HG02973 (cell line): ENCODE measurements around the gene ABL1.
"Not testable (repeated sequence)": the region's sequence is repeated elsewhere in the genome, so short reads cannot be mapped to it uniquely, and the experiment has no call there.

Source experiments
- ATAC-seq: cut with Tn5 transposase; IDR thresholded peaks from one replicate; pipeline ENCODE4 v1.9.1; 2021; ENCODE audit warnings: moderate library complexity; ENCODE audit not compliant: unreplicated experiment

Gene ABL1

DNA sequence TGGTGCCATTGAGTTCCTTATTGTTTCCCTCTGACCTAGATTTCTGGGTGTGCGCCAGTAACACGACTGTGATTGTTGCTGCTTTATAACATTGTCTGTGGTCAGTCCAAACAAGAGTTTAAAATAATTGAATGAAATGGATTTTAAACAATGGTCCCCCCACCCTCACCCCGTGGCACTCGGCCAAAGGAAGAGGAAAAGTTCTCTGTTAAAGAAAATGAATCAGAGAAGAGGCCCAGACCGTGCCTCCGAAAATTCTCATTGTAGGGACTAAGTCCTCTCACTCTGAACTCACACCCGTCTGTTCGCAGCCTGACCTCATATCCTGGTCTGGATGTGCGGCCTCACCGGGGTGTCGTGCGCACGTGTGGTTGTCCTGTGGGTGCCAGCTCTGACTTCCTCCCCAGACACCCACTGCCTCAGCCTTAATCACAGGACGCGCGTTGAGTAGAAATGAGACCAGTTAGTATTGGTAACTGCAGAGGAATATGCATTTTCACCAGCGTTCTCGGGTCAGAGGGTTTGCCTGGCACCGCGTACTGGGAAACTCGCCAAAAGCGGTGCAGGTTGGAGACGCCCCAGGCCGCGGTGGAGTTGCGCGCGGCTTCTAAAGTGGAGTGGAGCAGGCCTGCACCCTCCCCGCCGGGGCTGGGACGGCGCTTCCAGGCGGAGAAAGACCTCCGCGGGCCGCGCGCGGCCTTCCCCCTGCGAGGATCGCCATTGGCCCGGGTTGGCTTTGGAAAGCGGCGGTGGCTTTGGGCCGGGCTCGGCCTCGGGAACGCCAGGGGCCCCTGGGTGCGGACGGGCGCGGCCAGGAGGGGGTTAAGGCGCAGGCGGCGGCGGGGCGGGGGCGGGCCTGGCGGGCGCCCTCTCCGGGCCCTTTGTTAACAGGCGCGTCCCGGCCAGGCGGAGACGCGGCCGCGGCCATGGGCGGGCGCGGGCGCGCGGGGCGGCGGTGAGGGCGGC, at the start of gene ABL1:
TSS of gene ABL1 (plus strand) at position 884 of the 966 bp plus-strand sequence. CDS start 193 bp downstream, outside the sequence.
- ATAC-seq = peak; percentile 59

GRCh38 chr9:130785940-130786508, 49.0 kb upstream of the ABL1 start:
- ATAC-seq = no peak

DNA sequence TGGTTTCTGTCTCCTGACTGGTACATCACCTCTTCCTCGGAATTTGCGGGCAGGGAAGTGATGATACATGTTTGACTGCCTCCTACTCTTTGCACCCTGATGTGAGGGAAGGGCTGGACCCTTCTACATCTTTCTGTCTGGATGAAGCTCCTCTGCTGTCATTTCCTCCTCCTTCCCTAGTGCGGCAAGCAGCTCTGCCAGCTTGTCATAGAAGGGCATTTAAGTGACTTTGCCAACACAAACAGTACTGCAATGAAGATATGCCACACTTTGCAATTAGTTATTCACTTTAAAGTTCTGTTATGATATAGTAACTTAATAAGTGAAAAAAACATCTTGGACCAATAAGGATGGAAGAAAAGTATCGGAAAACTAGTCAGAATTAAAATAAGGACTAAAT, 48.5 kb upstream of the ABL1 start:
- ATAC-seq = no peak

- ATAC-seq = no peak
These were observed 45.0 kb upstream of the ABL1 start for GRCh38 chr9:130789747-130790672.

DNA sequence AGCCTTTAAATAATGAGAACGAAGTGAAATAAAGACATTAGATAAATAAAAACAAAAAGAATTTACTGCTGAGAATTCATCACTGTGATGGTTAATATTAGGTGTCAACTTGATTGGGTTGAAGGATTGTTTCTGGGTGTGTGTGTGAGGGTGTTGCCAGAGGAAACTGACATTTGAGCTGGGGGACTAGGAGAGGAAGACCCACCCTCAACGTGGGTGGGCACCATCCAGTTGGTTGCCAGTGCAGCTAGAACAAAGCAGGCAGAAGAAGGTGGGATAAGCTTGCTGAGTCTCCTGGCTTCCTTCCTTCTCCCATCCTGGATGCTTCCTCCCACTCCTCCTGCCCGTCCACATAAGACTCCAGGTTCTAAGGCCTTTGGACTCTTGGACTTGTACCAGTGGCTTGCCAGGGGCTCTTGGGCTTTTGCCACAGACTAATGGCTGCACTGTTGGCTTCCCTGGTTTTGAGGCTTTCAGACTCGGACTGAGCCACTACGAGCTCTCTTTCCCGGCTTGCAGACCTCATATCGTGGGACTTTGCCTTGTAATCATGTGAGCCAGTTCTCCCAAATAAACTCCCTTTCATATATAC, 43.7 kb upstream of the ABL1 start:
- no peak for ATAC-seq

DNA sequence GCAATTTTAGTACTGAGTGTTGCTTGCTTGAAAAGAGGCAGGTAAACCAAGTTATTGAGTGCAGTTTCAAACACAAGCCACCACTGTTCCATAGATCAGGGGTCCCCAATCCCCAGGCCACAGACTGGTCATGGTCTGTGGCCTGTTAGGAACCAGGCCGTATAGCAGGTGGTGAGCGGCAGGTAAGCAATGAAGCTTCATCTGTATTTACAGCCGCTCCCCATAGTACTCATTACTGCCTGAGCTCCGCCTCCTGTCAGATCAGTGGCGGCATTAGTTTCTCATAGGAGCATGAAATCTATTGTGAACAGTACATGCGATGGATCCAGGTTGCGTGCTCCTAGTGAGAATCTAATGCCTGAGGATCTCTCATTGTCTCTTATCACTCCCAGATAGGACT, 41.5 kb upstream of the ABL1 start:
- no peak for ATAC-seq

DNA sequence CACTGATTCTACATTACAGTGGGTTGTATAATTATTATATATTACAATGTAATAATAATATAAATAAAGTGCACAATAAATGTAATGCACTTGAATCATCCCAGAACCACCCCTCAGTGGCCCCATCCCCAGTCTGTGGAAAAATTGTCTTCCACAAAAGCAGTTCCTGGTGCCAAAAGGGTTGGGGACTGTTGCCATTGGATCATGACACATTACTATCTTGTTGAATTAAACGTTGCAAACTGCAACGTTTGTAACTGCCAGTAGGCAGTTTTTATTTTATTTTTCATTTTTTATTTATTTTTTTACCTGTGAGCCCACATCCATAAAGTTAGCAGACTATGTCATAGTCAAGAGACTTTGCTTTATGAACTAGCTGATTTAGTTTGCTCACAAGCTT, 41.0 kb upstream of the ABL1 start:
- not testable (repeated sequence) for ATAC-seq

- not testable (repeated sequence) for ATAC-seq
These were observed 40.6 kb upstream of the ABL1 start for GRCh38 chr9:130794423-130794822.

DNA sequence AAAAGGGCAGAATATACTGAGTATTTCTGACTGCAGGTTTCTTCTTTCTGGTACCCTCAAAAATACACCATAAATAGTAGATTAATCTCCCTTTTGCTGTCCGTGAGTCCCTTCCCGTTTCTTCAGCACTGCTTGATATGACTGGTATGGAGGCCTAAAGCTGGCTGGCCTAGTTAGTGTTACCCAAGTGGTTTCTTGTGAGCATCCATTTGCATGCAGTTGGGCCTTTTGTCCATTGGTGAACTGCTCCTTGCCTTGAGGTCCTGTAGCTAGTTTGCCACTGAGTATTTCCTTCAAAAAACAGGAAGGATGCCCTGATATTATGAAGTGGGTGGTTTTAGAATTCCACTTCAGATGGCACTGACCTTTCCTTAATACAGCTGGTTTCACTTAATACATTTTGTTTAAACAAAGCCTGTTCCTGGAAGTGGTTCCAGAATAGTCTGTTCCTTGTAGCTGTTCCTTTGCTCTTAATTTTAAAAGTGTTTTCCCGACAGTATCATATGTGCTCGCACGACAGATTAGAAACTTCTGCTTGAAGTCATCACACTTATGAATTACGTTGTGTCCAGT, 40.0 kb upstream of the ABL1 start:
- no peak for ATAC-seq

GRCh38 chr9:130803116-130803515, 31.9 kb upstream of the ABL1 start:
- ATAC-seq = not testable (repeated sequence)

DNA sequence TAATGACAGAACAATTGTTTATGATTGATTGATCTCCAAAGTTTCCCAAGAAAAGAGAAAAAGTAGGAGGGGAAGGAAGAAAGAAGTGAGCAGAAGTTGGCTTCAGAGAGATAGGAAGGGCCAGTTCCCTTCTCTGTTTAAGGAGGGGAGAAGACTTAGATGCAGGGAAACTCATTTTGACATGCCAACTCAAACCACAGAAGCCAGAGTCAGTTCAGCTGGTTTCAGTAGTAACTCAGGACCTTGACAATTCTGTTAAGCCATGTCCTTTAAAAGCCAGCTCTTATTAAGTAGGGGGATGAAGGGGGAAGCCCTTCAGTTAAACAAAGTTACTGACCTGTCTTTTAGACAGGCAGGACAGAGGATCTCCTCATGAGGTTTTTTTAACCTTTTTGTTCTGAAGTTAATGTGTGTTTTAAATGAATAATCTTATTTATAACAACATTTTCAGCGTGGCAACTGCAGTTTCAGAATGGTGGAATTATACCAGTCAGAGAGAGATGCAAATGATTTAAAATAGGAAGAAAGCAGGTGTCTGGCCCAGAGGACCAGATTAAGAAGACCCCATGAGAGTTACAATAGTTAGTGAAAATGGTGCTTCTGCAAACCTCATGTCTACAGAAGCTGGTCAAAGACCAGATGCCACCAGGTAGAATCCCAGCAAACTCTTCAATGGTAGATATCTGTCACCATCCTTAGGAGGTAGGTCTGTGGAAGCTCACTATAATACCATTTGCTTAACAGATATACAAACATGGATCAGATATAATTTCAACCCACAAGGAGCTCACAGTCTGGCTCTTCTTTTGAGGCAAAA, 29.3 kb upstream of the ABL1 start:
- ATAC-seq = no peak

DNA sequence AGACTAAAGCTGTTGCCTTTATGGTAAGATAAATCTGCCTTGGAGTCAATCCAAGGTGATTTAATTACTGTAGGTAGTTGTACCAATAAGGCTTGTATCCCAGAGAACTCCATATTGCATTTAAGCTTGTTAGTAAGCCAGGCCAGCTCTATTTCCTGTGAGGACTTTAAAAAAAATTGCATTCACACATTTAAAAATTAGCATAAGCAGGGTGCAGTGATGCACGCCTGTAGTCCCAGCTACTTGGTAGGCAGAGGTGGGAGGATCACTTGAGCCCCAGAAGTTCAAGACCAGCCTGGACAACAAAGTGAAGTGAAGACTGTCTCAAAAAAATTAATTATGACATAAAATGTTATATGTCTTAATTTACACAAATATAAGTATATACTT, 28.7 kb upstream of the ABL1 start:
- no peak for ATAC-seq

DNA sequence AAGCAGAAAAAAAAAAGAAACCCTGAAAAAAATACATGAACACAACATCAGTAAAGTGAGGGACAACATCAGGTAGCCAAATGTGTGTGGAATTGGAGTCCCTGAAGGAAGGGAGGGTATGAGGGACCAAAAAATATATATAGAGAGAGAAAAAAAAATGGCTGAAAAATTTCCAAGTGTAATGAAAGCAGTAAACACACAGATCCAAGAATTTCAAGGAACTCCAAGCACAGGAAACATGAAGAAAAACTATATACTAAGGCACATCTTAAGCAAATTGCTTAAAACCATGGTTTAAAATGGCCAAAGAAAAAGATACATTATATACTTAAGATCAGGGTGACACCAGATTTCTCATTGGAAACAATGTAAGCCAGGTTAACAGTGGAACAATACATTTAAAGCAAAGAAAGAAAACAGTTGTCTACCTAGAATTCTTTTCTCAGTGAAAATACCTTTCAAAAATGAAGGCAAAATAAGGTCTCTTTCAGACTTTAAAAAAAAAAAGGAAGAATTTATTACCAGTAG, 24.4 kb upstream of the ABL1 start:
- no peak for ATAC-seq

DNA sequence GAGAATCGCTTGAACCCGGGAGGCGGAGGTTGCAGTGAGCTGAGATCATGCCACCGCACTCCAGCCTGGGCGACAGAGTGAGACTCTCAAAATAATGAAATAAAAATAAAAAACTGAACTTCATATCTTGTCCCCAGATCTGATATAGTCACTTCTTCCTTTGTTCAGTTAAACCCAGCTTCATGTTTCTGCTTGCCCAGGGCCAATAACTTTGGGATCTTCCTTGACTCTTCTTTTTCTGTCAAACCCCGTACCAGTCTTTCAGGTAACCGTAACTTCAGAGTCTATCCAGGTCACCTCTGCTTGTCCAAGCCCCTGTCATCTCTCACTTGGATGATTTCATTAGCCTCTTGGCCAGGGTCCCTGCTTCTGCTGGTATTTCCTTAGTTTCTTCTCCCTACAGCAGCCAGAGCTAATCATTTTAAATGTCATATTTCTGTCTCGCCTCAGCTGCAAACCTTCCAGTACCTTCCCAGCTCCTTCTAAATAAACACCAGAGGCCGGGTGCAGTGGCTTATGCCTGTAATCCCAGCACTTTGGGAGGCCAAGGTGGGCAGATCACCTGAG, 19.7 kb upstream of the ABL1 start:
- ATAC-seq = no peak

GRCh38 chr9:130817914-130818313, 17.1 kb upstream of the ABL1 start:
- no peak for ATAC-seq

GRCh38 chr9:130820135-130820738, 14.8 kb upstream of the ABL1 start:
- ATAC-seq = no peak

GRCh38 chr9:130823435-130823834, 11.6 kb upstream of the ABL1 start:
- no peak for ATAC-seq

GRCh38 chr9:130824079-130824478, 11.0 kb upstream of the ABL1 start:
- no peak for ATAC-seq
